NCI-H510A (cell line): Measurements from ENCODE around the gene CUTA.

Experiments
- DNase-seq: peaks from one replicate; lab custom pipeline; 2025; lab: John Stamatoyannopoulos, UW

Gene CUTA

GRCh38 chr6:33417903-33418689 is at the start of gene CUTA:
TSS of gene CUTA (minus strand) at chr6:33418107. CDS start at chr6:33418000, 107 bp downstream.
- peak; percentile 99 for DNase-seq

GRCh38 chr6:33467091-33467490 is 49.2 kb upstream of the CUTA start:
- no peak for DNase-seq

GRCh38 chr6:33466075-33466735 is 48.3 kb upstream of the CUTA start:
- no peak for DNase-seq

GRCh38 chr6:33459226-33459625 is 41.3 kb upstream of the CUTA start:
- no peak for DNase-seq

- DNase-seq = no peak
Measured at GRCh38 chr6:33458676-33459075, 40.8 kb upstream of the CUTA start.

GRCh38 chr6:33456156-33456555 is 38.2 kb upstream of the CUTA start:
- no peak for DNase-seq

GRCh38 chr6:33455051-33455450 is 37.1 kb upstream of the CUTA start:
- DNase-seq = no peak

GRCh38 chr6:33454009-33454946 is 36.4 kb upstream of the CUTA start, which contains the start of gene ZBTB9:
TSS of gene ZBTB9 (plus strand) at chr6:33454576. CDS start at chr6:33455101, 525 bp downstream.
- DNase-seq = peak; percentile 98

GRCh38 chr6:33453393-33454008 is 35.6 kb upstream of the CUTA start:
- no peak for DNase-seq

- DNase-seq = no peak
Measured at GRCh38 chr6:33452496-33452895, 34.6 kb upstream of the CUTA start.

GRCh38 chr6:33451606-33452005 is 33.7 kb upstream of the CUTA start:
- DNase-seq = no peak

- no peak for DNase-seq
Measured at GRCh38 chr6:33450434-33450833, 32.5 kb upstream of the CUTA start.

- DNase-seq = no peak
Measured at GRCh38 chr6:33446356-33446755, 28.4 kb upstream of the CUTA start.

- DNase-seq = no peak
Measured at GRCh38 chr6:33445119-33445603, 27.3 kb upstream of the CUTA start.

- DNase-seq = no peak
Measured at GRCh38 chr6:33443619-33444504, 26.0 kb upstream of the CUTA start.

- DNase-seq = no peak
Measured at GRCh38 chr6:33443025-33443424, 25.1 kb upstream of the CUTA start.

GRCh38 chr6:33442283-33442682 is 24.4 kb upstream of the CUTA start:
- no peak for DNase-seq

- no peak for DNase-seq
Measured at GRCh38 chr6:33441457-33441856, 23.6 kb upstream of the CUTA start.

- DNase-seq = no peak
Measured at GRCh38 chr6:33440649-33441309, 22.9 kb upstream of the CUTA start.
